T-helper 1 cell treated with Interleukin-12 subunit alpha and Interleukin-12 subunit beta and Interleukin-4 antibody, amounts not matched to agents 30 μg/mL and 1 μg/mL, for 36 hours (primary cell): ENCODE data around the gene ACTRT3.
A peak's percentile ranks its signal among the peaks of the same experiment; 100 is the strongest.

Source experiments
- H3K27ac Mint-ChIP-seq: one replicate; pipeline ENCODE4 v1.8.0; 2021; ENCODE audit warnings: mild to moderate bottlenecking, mixed read lengths
- H3K27me3 Mint-ChIP-seq: one replicate; pipeline ENCODE4 v1.8.0; 2021; ENCODE audit warnings: low read depth, mixed read lengths
- H3K36me3 Mint-ChIP-seq: one replicate; pipeline ENCODE4 v1.8.0; 2021; ENCODE audit warnings: low read depth, mixed read lengths
- H3K4me1 Mint-ChIP-seq: one replicate; pipeline ENCODE4 v1.8.0; 2021; ENCODE audit warnings: low read depth, mixed read lengths
- H3K4me3 Mint-ChIP-seq: one replicate; pipeline ENCODE4 v1.8.0; 2021; ENCODE audit warnings: mild to moderate bottlenecking, moderate library complexity, mixed read lengths
- H3K9me3 Mint-ChIP-seq: one replicate; pipeline ENCODE4 v1.8.0; 2021; ENCODE audit warnings: mixed read lengths

ACTRT3 gene

DNA sequence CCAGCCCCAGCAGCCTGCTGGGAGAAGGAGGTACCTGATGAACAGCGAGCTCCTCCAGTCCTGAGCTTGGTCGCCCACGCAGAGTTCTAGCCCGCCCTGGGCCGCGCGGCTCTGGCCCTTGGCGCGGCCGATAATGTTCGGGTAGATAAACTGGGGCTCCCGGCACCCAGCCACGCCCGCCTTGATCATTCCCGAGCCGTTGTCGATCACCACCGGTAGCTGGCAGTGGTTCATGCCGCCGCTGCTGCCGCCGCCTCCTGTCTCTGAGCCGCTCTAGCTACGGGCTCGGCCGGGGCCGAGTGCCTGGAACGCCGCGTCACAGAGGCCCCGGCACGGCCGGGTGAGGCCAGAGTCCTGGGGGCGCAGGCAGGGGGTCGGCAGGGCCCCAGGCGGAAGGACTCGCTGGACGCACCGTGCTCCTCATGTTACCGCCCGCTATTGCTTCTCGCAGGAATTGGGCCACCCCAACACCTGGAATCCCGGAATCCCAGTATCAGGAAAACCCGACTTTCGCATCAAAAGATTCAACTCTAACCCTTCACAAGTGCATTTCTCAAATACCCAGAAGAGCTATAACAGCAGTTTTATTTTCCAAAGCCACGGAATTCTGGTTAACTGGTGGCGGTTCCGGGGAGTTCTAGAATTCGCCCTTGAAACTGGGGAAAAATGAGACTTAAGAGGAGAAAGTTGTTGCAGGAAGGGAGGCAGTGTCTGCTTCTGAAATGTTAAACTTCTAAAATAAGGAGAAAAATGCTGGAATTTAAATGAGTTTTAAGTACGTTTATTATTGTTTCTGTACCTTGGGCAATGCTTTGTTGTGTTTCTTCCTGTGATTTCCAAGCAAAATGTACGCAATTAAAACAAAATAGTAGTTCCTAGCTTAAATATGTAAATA is at the start of gene ACTRT3:
Gene ACTRT3 (minus strand): TSS at position 275 of the 895 bp plus-strand sequence. CDS start 41 bp downstream, at position 234.
- Mint-ChIP-seq H3K27ac (peak within 1 kb of the TSS; percentile 73), H3K4me3 (peak within 1 kb of the TSS; percentile 83), H3K27me3 (no peaks in the 10 kb centered on the region), H3K4me1 (peaks cover 28% of the 10 kb centered on the region), H3K9me3 (no peaks in the 10 kb centered on the region), H3K36me3 (peaks cover 1% of the 10 kb centered on the region)

DNA sequence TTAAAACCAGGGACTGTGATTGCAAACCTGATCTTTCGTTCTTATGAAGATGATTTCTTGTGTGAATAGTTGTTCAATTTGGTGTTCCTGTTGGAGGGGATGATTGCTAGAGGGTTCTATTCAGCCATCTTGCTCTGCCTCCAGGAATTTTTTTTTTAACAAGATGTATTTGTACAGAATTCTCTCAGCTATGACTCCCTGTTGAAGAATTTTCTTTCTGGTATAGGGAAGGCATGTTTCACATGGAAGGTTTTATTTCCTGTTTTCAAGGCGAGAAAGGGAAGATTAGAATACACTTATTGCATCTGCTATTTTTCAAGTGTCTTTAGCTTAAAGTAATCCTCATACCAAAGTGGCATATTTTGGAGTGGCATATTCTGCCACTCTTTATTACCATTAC is 49.0 kb upstream of the ACTRT3 start:
- Mint-ChIP-seq H3K36me3 (no peaks in the 10 kb centered on the region), H3K4me1 (peaks cover 9% of the 10 kb centered on the region), H3K27me3 (peaks cover 43% of the 10 kb centered on the region), H3K4me3 (no peak overlapping the region), H3K27ac (no peak overlapping the region), H3K9me3 (peaks cover 28% of the 10 kb centered on the region)

- H3K9me3 Mint-ChIP-seq: peaks cover 28% of the 10 kb centered on the region
- H3K27me3 Mint-ChIP-seq: peaks cover 31% of the 10 kb centered on the region
- no peaks in the 10 kb centered on the region for H3K36me3 Mint-ChIP-seq
- no peak overlapping the region for H3K4me3 Mint-ChIP-seq
- H3K27ac Mint-ChIP-seq: no peak overlapping the region
- peaks cover 22% of the 10 kb centered on the region for H3K4me1 Mint-ChIP-seq
Measured at GRCh38 chr3:169815590-169816150, 46.3 kb upstream of the ACTRT3 start.

DNA sequence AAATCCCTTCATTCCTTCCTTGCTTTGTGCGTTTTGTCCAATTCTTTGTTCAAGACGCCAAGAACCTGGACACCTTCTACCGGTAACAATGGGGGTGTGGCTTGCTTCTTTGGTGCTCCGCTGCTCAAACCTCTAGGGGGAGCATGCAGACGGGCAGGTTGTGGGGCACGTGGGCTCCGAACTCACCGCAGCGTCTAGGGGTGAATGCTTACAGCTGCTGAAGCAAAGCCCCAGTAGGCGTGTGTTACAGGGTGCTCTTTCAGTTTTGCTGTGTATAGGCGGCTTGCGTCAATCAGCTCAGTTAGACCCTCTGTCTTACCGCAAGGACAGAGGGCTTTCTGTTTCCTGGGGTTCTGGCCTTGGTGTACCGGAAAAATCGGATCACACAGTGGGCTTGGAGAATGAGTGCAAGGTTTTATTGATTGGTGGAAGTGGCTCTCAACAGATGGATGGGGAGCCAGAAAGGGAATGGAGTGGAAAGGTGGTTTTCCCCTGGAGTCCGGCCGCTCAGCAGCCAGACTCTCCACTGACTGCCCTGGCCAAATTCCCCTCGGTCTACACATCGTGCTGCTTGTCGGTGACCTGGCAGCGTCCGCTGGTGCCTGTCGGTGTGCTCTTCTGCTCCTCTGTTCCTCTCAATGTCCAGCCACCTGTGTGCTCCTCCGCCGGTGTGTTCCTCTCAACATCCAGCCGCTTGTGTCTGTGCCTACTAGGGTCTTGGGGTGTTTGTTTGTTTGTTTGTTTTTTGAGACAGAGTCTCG is 44.6 kb upstream of the ACTRT3 start:
- Mint-ChIP-seq H3K27ac (peak overlapping the region; percentile 75), H3K4me1 (peaks cover 28% of the 10 kb centered on the region), H3K9me3 (peaks cover 28% of the 10 kb centered on the region), H3K27me3 (peaks cover 20% of the 10 kb centered on the region), H3K4me3 (peak overlapping the region; percentile 82), H3K36me3 (no peaks in the 10 kb centered on the region)

DNA sequence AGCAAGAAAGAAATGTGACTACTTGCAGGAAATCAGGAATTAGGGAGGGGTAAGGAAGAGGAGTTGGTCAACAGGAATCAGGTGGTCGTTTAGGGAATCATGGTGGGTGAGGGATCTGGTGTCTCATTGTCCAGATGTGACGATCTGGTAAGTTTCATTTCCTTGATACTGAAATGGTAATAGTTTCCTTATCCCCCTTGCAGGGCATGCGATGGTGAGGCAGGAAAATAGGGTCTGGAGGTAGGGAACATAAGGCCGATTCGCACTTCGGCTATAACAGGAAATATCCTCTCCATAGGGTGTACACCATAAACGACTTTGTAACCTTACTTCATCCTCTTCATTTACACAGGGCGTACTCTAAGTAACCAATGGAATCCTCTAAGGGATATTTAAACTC is 43.9 kb upstream of the ACTRT3 start:
- Mint-ChIP-seq H3K36me3 (no peaks in the 10 kb centered on the region), H3K27me3 (peaks cover 18% of the 10 kb centered on the region), H3K9me3 (peaks cover 28% of the 10 kb centered on the region), H3K4me1 (peaks cover 30% of the 10 kb centered on the region), H3K4me3 (peak overlapping the region; percentile 82), H3K27ac (peak overlapping the region; percentile 75)

DNA sequence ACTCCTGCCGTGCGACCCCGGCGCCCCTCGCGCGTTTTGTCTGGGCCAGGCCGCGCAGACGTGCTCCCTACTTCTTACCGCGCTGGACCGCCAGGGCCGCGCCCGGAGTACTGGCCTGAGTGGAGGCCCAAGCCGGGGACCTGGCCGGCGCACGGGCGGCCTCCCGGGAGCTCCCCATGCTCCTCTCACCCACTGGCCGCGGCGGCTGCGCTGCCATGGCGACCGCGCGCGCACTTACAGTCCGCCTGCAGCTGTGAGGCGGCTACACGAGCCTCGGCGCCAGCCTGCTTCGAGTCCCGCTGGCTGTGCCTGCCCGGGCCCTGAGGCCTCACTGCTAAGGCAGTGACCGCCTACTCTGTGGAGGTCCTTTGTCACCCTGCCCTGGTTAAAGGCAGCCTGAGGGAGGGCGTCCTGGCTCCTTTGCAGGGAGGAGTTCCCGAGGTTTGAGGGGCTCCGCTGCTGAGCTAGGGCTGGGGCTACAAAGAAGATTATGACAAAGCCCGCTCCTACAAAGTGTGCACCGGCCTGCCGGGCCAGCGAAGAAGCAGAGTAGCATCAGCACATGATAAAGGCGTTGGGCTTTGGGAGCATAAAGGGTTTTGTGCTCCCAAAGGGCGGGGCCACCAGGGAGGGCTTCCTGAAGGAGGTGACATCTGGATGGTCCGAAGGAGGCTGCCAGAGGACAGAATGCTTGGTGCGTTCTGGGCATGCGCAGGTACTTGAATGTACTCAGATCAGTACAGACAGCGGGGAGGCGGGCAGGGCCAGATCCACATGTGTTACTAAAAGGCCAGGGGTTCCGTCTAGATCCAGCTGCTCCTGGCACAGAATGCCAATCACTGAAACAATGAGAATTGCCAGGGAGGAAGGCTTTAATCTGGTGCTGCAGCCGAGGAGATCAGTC is 43.2 kb upstream of the ACTRT3 start, which contains the start of the genes LRRC34 and LRRIQ4:
Gene LRRC34 (minus strand): TSS at position 573 of the 904 bp plus-strand sequence. CDS start 356 bp downstream, at position 217.
Gene LRRIQ4 (plus strand): TSS at position 539 of the 904 bp plus-strand sequence. CDS start 9,052 bp downstream, outside the sequence.
- peaks cover 12% of the 10 kb centered on the region for H3K27me3 Mint-ChIP-seq
- H3K9me3 Mint-ChIP-seq: peaks cover 28% of the 10 kb centered on the region
- H3K4me1 Mint-ChIP-seq: peaks cover 30% of the 10 kb centered on the region
- H3K36me3 Mint-ChIP-seq: no peaks in the 10 kb centered on the region
- peak within 1 kb of the TSS; percentile 82 for H3K4me3 Mint-ChIP-seq
- peak within 1 kb of the TSS; percentile 80 for H3K27ac Mint-ChIP-seq

DNA sequence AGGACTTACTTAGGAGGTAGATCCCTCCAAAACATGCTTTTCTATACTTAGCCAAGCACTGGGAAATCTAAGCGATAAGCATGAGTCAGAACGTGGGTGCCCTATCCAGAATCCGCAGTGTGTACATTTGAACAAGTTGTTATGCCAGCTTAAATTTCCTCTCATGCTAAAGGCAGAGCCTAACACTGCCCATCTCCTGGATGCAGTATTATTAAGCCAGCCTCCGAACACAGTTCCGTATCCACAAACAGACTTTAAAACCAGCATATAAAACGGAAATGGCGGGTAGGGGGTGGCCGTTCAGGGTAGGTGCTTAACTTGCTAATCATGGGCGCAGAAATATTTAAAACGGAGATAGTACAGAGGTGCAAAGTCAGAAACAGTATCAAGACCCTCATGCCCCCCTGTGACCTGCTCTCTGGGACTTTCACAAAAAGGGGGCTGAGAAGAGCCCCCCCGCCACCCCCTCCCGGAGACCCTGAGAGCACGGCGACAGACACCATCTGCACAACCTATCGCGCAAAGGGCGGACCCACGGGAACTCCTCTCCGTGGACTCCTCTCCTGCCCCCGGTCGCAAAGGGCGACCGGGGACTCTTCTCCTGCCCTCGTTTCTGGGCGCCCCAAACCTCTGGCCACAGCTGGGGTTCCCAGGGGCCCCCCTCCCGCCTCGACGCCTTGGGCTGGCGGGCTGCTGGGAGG is 42.4 kb upstream of the ACTRT3 start:
- no peaks in the 10 kb centered on the region for H3K36me3 Mint-ChIP-seq
- H3K4me1 Mint-ChIP-seq: peaks cover 30% of the 10 kb centered on the region
- peaks cover 21% of the 10 kb centered on the region for H3K9me3 Mint-ChIP-seq
- H3K27ac Mint-ChIP-seq: peak overlapping the region; percentile 80
- peaks cover 5% of the 10 kb centered on the region for H3K27me3 Mint-ChIP-seq
- H3K4me3 Mint-ChIP-seq: peak overlapping the region; percentile 82

GRCh38 chr3:169809230-169809795 is 40.0 kb upstream of the ACTRT3 start:
- Mint-ChIP-seq H3K4me1 (peaks cover 30% of the 10 kb centered on the region), H3K27me3 (no peaks in the 10 kb centered on the region), H3K27ac (peak overlapping the region; percentile 77), H3K4me3 (peak overlapping the region; percentile 4), H3K9me3 (no peaks in the 10 kb centered on the region), H3K36me3 (peaks cover 2% of the 10 kb centered on the region)

GRCh38 chr3:169804681-169805080 is 35.3 kb upstream of the ACTRT3 start:
- Mint-ChIP-seq H3K27me3 (no peaks in the 10 kb centered on the region), H3K9me3 (no peaks in the 10 kb centered on the region), H3K27ac (no peak overlapping the region), H3K36me3 (peaks cover 3% of the 10 kb centered on the region), H3K4me3 (no peak overlapping the region), H3K4me1 (peaks cover 8% of the 10 kb centered on the region)

DNA sequence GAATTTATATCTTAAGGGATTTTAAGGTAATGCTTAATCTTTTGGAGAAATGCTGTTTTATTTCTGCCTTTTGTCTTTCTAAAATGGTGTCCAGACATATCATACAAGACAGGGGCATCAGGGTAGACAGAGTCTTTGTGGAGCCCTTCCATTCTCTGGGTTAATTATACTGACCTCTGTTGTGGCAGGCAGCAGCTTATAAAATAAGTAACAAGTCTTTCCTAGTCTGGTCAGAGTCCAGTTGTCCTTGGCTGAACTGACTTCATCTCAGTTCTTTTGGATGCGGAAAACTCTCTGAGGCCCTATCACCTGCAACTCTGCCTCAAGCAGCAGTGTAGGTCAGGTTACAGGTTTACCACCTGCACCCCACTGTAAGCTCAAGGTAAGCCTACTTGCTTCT is 23.0 kb upstream of the ACTRT3 start:
- Mint-ChIP-seq H3K9me3 (no peaks in the 10 kb centered on the region), H3K4me3 (no peak overlapping the region), H3K27me3 (no peaks in the 10 kb centered on the region), H3K36me3 (peaks cover 28% of the 10 kb centered on the region), H3K4me1 (peaks cover 12% of the 10 kb centered on the region), H3K27ac (no peak overlapping the region)

DNA sequence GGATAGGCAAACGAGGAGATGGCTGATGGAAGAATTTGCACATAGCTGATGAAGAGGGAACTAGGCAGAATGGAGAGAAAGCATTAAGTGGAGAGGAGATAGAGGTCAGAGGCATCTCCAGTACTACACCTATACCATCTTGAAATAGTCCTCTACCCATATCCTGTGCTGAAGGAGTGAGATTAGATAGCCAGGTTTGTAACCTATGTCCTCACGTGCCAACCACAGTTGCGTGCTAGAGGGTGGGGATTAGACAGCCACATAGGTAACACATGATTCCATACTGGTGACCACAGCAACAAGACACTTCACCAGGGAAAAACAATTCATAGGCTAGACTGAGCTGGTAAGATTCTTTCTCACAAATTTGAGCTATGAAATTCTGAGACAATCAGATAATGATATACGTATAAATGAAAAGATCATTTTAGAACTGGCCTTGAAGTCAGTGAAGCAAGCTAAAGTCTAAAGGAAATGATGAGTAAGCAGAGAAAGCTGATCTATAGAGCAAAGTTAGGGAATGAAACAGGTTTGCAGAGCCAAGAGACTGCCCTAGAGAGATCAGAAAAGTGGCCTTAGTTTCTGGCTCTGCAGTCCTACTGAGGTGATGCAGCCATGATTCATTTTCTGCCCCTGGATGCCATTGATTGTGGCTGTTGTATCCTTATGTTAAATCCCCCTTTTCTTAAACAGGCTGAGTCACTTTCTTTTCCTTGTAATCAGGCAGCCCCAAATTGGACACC is 21.5 kb upstream of the ACTRT3 start:
- Mint-ChIP-seq H3K27ac (no peak overlapping the region), H3K4me1 (peaks cover 12% of the 10 kb centered on the region), H3K4me3 (no peak overlapping the region), H3K36me3 (peaks cover 36% of the 10 kb centered on the region), H3K27me3 (no peaks in the 10 kb centered on the region), H3K9me3 (no peaks in the 10 kb centered on the region)

DNA sequence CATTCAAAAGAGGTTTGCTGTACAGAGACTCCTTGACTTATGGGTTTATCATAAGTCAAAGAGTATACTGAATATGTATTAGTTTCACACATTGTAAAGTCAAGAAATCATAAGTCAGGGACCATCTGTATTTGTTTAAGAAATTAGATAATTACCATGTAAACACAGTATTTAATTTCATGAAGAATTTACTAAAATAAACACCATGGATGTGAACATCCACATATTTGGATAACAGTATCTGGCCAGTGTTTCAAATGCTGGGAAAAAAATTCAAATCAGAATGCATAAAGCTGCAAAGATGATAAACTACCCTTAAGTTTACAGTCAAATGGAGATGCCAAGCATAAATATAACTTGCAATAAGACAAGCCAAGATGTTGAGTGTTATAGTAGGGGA is 20.9 kb upstream of the ACTRT3 start:
- H3K27me3 Mint-ChIP-seq: no peaks in the 10 kb centered on the region
- no peak overlapping the region for H3K27ac Mint-ChIP-seq
- peaks cover 42% of the 10 kb centered on the region for H3K36me3 Mint-ChIP-seq
- peaks cover 11% of the 10 kb centered on the region for H3K4me1 Mint-ChIP-seq
- H3K9me3 Mint-ChIP-seq: no peaks in the 10 kb centered on the region
- H3K4me3 Mint-ChIP-seq: no peak overlapping the region
